HG02938 (cell line): ENCODE data around the gene RAX.

Experiments
- ATAC-seq: cut with Tn5 transposase; IDR thresholded peaks from one replicate; pipeline ENCODE4 v1.9.1; 2021; ENCODE audit warnings: mild to moderate bottlenecking, moderate library complexity; ENCODE audit not compliant: unreplicated experiment

Gene RAX

GRCh38 chr18:59249199-59249774, 24.0 kb downstream of the RAX start:
- peak; percentile 65 for ATAC-seq

DNA sequence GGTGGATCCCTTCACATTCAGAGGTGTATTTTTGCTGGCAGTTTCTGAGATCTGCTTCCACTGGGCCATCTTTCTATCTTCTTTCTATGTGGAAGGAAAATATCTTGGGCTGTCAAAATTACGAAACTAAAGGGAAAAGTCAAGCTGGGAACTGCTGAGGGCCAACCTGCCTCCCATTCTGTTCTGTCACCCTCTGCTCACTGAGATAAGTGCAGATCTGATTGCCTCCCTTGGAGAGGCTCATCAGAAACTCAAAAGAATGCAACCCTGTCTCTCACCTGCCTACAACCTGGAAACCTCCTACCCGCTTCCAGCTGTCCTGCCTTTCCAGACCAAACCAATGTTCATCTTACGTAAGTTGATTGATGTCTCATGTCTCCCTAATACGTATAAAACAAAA, 26.5 kb downstream of the RAX start:
- no peak for ATAC-seq

- ATAC-seq, result no peak
Observed at GRCh38 chr18:59242906-59243305, 30.3 kb downstream of the RAX start.

DNA sequence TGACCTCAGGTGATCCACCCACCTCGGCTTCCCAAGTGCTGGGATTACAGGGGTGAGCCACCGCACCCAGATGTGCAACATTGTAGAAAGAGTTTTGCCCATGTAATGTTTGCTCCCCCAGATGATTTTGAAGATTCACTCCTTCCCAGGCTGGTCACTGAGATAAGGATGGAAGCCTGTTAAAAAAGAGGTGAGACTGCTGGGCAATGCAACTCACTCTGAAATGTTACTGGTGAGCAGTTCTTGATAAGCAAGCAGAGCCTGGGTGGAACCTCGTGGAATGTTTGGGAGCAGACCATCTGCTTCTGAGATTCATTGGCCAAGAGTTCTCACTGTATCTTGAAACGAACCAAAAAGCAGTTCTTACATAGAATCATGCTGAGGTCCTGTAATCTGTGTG, 33.6 kb downstream of the RAX start:
- no peak for ATAC-seq

- no peak for ATAC-seq
Observed at GRCh38 chr18:59238385-59238784, 34.9 kb downstream of the RAX start.

- ATAC-seq, result no peak
Observed at GRCh38 chr18:59233017-59233410, 40.2 kb downstream of the RAX start.

GRCh38 chr18:59232309-59233016, 40.8 kb downstream of the RAX start:
- ATAC-seq, result no peak

DNA sequence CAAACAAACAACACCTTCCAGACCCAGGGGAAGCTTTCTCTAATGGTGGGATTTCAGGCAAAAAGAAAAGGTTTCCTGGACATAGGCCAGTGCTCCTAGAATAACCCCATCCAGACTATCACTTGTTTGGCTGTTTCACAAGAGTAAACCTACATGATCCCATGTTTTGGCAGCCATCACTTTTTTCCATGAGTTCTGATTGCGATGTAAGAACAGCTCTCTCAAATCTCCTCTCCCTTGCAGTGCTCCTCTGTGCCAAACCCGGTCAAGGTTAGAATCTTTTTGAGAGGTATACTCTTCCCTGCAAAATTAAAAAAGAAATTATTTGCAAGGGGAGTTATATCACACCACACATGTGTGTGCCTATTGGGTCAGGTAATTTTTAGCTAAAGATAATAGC, 41.4 kb downstream of the RAX start:
- ATAC-seq, result no peak

DNA sequence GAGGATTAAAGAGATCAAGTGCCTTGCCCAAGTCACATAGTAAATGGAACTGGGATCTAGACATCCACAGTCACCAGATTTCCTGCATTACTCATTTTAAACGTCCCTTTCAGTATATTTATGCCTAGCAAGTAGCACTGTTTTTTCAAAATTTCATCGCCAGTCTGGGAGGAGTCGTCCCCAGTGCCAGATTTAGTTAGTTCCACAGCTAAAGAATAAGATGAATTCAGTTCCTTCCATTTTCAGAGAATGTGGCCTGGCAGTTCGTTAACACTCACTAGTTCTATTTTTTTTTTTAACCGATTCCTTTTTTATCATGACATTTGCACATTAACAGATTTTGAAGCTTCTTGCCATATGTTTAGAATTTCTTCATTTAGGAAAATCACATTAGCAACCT, 42.1 kb downstream of the RAX start:
- ATAC-seq, result no peak

- no peak for ATAC-seq
Observed at GRCh38 chr18:59229701-59230443, 43.4 kb downstream of the RAX start.

DNA sequence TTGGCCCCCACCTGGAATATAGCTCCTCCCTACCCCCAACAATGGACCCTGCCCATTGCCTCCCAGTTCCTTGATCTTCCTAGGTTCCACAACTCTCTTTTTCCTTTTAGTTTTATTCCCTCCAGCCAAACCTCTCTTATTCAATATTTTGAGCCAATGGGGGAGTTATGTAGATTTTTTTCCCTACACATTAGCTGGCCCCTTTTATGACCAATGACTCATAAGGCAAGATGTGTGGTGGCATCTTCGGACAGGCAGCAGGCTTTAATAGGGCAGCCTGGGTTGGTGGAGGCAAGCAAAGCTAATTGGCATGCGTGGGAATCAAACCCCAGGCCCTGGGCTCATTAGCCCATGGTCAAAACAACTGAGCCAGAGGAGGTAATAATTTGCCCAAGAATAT, 44.1 kb downstream of the RAX start:
- ATAC-seq, result no peak

DNA sequence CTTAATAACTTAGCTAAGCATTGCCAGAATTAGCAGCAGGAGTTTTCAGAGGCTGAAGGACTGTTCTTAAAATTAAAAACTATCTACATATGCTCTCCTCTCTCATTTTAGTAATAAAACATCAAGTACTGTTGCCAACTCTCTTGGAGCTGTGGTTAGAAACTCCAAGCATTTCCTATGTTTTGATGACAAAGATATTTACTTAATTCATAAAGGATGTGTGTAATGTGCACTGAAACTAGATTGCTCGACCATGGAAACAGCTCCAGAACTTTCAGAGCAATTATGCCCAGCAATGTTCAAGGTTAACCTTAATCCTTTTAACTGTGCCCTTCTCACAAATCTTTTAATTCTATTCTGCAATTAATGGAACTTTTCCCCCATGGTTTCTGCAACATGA, 44.9 kb downstream of the RAX start:
- ATAC-seq, result no peak

- ATAC-seq, result no peak
Observed at GRCh38 chr18:59222341-59222740, 50.9 kb downstream of the RAX start.

DNA sequence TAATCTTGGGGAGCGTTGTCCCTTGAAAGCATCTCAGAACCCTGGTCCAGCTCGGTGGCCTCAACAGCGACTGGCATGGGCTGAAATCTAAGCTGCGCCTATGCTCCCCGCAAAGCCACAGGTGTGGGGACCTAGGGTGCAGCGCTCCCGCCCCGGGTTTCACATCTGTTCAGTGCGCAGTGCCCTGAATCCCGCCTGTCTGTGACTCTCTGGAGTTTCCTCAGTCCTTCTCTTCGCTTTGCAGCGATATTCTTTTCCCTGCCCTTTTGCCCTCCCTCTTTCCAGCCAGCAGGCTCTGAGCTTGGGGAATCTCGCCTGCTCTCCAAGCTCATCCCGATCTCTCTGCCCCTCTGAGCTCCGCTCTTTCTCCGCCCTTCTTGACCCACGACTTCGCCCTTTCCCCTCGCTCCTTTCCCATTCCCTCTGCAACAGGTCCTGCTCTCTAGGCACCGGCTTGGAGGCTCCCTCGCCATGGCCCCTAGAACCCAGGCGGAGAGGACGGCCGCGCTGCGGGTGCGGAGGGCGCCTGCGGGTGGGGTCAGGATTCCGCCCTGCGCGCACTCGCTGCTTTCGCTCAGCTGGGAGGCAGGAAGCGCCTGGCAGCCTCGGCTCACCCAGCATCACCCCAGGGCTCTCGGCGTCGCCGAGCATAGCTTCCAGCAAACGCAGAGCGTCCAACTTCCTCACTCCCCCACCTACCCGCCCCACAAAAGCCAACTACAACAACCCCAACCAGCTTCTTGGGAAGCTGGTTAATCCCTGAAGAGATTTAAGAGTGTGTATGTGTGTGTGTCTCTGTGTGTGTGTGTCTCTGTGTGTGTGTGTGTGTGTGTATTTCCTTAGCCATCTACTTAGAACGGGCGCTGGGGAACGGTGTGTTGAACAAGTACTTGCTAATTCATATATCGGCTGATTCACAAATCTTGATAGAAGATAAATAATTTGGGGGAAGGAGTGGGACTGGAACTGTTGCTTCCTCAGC, 52.2 kb downstream of the RAX start:
- no peak for ATAC-seq

- ATAC-seq, result no peak
Observed at GRCh38 chr18:59220164-59220783, 53.0 kb downstream of the RAX start.

GRCh38 chr18:59219672-59220163, 53.5 kb downstream of the RAX start, which contains the start of gene GRP:
TSS of gene GRP (plus strand) at chr18:59220158. CDS start at chr18:59220266, 108 bp downstream.
- no peak for ATAC-seq

- no peak for ATAC-seq
Observed at GRCh38 chr18:59218018-59218417, 55.2 kb downstream of the RAX start.
